Measurements from ENCODE around the gene EMILIN3.

DNA sequence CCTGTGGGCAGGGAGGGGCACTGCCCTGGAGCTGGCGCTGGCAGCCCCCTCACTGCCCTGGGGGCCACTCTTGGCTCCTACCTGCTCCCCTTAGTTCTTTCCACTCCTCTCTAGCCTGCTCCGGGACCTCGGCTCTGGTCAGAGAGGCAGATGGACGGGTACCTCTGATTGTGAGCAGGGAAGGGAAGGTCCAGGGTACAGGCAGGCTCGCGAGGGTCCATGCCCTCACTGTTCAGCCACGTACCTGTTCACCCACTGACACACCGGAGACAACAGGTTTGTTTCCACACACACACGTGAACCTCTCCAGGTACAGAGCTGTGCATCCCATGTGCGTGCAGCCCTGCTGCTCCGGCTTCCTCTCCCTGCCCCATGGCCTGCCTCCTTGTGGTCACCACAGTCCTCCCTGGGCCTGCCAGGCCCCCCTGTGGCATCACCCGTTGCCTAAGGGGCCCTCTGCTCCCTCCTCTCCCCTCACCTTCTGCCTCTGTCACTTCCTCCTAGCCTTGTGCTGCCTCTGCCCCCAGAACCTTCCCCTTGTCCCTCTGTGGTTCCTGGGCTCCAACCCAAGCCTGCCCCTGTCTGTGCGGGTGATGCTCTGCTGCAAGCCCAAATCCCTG, 2.3 kb downstream of the EMILIN3 start:
- TF ChIP-seq, protein P1, sequence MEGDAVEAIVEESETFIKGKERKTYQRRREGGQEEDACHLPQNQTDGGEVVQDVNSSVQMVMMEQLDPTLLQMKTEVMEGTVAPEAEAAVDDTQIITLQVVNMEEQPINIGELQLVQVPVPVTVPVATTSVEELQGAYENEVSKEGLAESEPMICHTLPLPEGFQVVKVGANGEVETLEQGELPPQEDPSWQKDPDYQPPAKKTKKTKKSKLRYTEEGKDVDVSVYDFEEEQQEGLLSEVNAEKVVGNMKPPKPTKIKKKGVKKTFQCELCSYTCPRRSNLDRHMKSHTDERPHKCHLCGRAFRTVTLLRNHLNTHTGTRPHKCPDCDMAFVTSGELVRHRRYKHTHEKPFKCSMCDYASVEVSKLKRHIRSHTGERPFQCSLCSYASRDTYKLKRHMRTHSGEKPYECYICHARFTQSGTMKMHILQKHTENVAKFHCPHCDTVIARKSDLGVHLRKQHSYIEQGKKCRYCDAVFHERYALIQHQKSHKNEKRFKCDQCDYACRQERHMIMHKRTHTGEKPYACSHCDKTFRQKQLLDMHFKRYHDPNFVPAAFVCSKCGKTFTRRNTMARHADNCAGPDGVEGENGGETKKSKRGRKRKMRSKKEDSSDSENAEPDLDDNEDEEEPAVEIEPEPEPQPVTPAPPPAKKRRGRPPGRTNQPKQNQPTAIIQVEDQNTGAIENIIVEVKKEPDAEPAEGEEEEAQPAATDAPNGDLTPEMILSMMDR (IDR thresholded peaks at IDR 0.05), result no peak
- no peak for TF ChIP-seq POLR2A (IDR thresholded peaks at IDR 0.05)

Measured in esophagus squamous epithelium (tissue), 4 donors.